Neural cell (in vitro differentiated cells): ENCODE measurements around the gene RTN4RL1. TPM values are rescaled to one million over a fixed set of nuclear protein-coding genes. Genes with fewer than 3 reads are reported as not detected.

Source experiments
- H2AFZ ChIP-seq: fragments of 200-600, 300-800 bp; sonication (generic), shearing (Covaris generic); 2 replicates; pipeline ENCODE4 v1.6.0; 2014; ENCODE audit warnings: low read depth, mild to moderate bottlenecking, antibody characterized with exemption, low read length, moderate library complexity
- H3F3A ChIP-seq: fragments of 200-600 bp; shearing (Covaris generic); 2 replicates; pipeline ENCODE4 v1.6.1; 2016; ENCODE audit warnings: mild to moderate bottlenecking, moderate library complexity, mixed read lengths, antibody characterized with exemption, low read length; ENCODE audit not compliant: insufficient read depth, poor library complexity, severe bottlenecking
- H3K27ac ChIP-seq: fragments of 200-600, 300-800 bp; sonication (generic), shearing (Covaris generic); 2 replicates; pipeline ENCODE4 v1.5.1; 2014; ENCODE audit warnings: mild to moderate bottlenecking, low read length, moderate library complexity
- H3K27me3 ChIP-seq: fragments of 300-800, 200-600 bp; sonication (generic), shearing (Covaris generic); 2 replicates; pipeline ENCODE4 v1.6.0; 2014; ENCODE audit warnings: mild to moderate bottlenecking, low read depth, low read length, moderate library complexity; ENCODE audit not compliant: insufficient read depth
- H3K36me3 ChIP-seq: fragments of 300-800, 200-600 bp; sonication (generic), shearing (Covaris generic); 2 replicates; pipeline ENCODE4 v1.5.1; 2014; ENCODE audit warnings: mild to moderate bottlenecking, antibody characterized with exemption, low read length, moderate library complexity; ENCODE audit not compliant: insufficient read depth
- H3K4me2 ChIP-seq: fragments of 300-800, 200-600 bp; sonication (generic), shearing (Covaris generic); 2 replicates; pipeline ENCODE4 v1.6.0; 2014; ENCODE audit warnings: mild to moderate bottlenecking, low read length
- H3K4me3 ChIP-seq: fragments of 300-800, 200-600 bp; sonication (generic), shearing (Covaris generic); 2 replicates; pipeline ENCODE4 v1.5.1; 2014; ENCODE audit warnings: mild to moderate bottlenecking, low read length, moderate library complexity
- H3K79me2 ChIP-seq: fragments of 200-600 bp; shearing (Covaris generic); replicated peaks from 2 replicates; pipeline ENCODE4 v1.6.0; 2014; ENCODE audit warnings: mild to moderate bottlenecking, low read length, moderate library complexity; ENCODE audit not compliant: insufficient read depth
- H3K9ac ChIP-seq: fragments of 300-800, 200-600 bp; sonication (generic), shearing (Covaris generic); 2 replicates; pipeline ENCODE4 v1.6.1; 2016; ENCODE audit warnings: mild to moderate bottlenecking, low read length, mixed read lengths
- H3K9me2 ChIP-seq: fragments of 200-600 bp; shearing (Covaris generic); 2 replicates; pipeline ENCODE4 v1.6.1; 2016; ENCODE audit warnings: mild to moderate bottlenecking, low read length, mixed read lengths; ENCODE audit not compliant: insufficient read depth
- H3K9me3 ChIP-seq: fragments of 200-600, 300-800 bp; sonication (generic), shearing (Covaris generic); 2 replicates; pipeline ENCODE4 v1.6.1; 2016; ENCODE audit warnings: mild to moderate bottlenecking, mixed run types, low read length, moderate library complexity, mixed read lengths
- H4K20me1 ChIP-seq: fragments of 200-600 bp; shearing (Covaris generic); 2 replicates; pipeline ENCODE4 v1.6.1; 2016; ENCODE audit warnings: mild to moderate bottlenecking, mixed run types; ENCODE audit not compliant: insufficient read depth
- CTCF ChIP-seq: fragments of 450-650 bp; IDR thresholded peaks from 2 replicates; pipeline ENCODE4 v1.5.1; 2014; ENCODE audit warnings: antibody characterized with exemption, mild to moderate bottlenecking, moderate library complexity; ENCODE audit not compliant: poor library complexity, severe bottlenecking
- EP300 ChIP-seq: fragments of 450-650 bp; conservative IDR thresholded peaks from 2 replicates; pipeline ENCODE4 v1.6.1; 2014; ENCODE audit warnings: antibody characterized with exemption, mild to moderate bottlenecking, moderate library complexity; ENCODE audit not compliant: poor library complexity, severe bottlenecking
- MXI1 ChIP-seq: fragments of 450-650 bp; conservative IDR thresholded peaks from 2 replicates; pipeline ENCODE4 v1.6.1; 2014; ENCODE audit warnings: antibody characterized with exemption, mild to moderate bottlenecking; ENCODE audit not compliant: poor library complexity, severe bottlenecking
- POLR2AphosphoS5 ChIP-seq: IDR thresholded peaks from 2 replicates; pipeline ENCODE4 v1.6.1; 2012
- RAD21 ChIP-seq: fragments of 450-650 bp; conservative IDR thresholded peaks from 2 replicates; pipeline ENCODE4 v1.6.1; 2014; ENCODE audit warnings: antibody characterized with exemption, mild to moderate bottlenecking, moderate library complexity
- REST ChIP-seq: IDR thresholded peaks from 2 replicates; pipeline ENCODE4 v1.6.1; 2012; ENCODE audit warnings: borderline replicate concordance
- SMC3 ChIP-seq: fragments of 450-650 bp; conservative IDR thresholded peaks from 2 replicates; pipeline ENCODE4 v1.6.1; 2014; ENCODE audit warnings: antibody characterized with exemption, mild to moderate bottlenecking, moderate library complexity; ENCODE audit not compliant: poor library complexity
- polyA plus RNA-seq: library from polyadenylated mRNA; depleted of rRNA; stranded (reverse); fragments of >200 nt; gene quantifications from 2 replicates; pipeline ENCODE4 v1.2.3, GENCODE V29; 2014

Gene RTN4RL1
- polyA plus RNA-seq, 1 donor from 2014 or later = 8.1 TPM

GRCh38 chr17:1995321-1995892 is 29.7 kb downstream of the RTN4RL1 start:
- no peaks in the 10 kb centered on the region for H3K9me2 ChIP-seq
- H3K79me2 ChIP-seq = no peaks in the 10 kb centered on the region
- no peaks in the 10 kb centered on the region for H4K20me1 ChIP-seq
- H3K27ac ChIP-seq = no peak overlapping the region
- no peak overlapping the region for H3K9ac ChIP-seq
- no peak overlapping the region for H3K4me3 ChIP-seq
- H3K27me3 ChIP-seq = no peaks in the 10 kb centered on the region
- H2AFZ ChIP-seq = no peak overlapping the region
- H3K36me3 ChIP-seq = no peaks in the 10 kb centered on the region
- H3K4me2 ChIP-seq = no peak overlapping the region
- TF ChIP-seq RAD21 (no peak), POLR2AphosphoS5 (no peak), REST (no peak), CTCF (no peak), SMC3 (no peak), EP300 (no peak), MXI1 (no peak)
- no peaks in the 10 kb centered on the region for H3F3A ChIP-seq
- H3K9me3 ChIP-seq = no peaks in the 10 kb centered on the region

- H4K20me1 ChIP-seq = no peaks in the 10 kb centered on the region
- TF ChIP-seq SMC3 = no peak
- no peak for TF ChIP-seq CTCF
- no peaks in the 10 kb centered on the region for H3F3A ChIP-seq
- H3K4me3 ChIP-seq = no peak overlapping the region
- H3K9me2 ChIP-seq = no peaks in the 10 kb centered on the region
- no peaks in the 10 kb centered on the region for H3K79me2 ChIP-seq
- H3K27ac ChIP-seq = no peak overlapping the region
- no peak overlapping the region for H2AFZ ChIP-seq
- no peak overlapping the region for H3K4me2 ChIP-seq
- no peaks in the 10 kb centered on the region for H3K9me3 ChIP-seq
- H3K9ac ChIP-seq = no peak overlapping the region
- no peaks in the 10 kb centered on the region for H3K36me3 ChIP-seq
- H3K27me3 ChIP-seq = no peaks in the 10 kb centered on the region
These were observed 30.4 kb downstream of the RTN4RL1 start for GRCh38 chr17:1994707-1995106.
